HUDEP-2 (cell line): ENCODE results near the gene SMARCA5.
"Not testable (repeated sequence)": the region's sequence is repeated elsewhere in the genome, so short reads cannot be mapped to it uniquely, and the experiment has no call there.

Experiments used
- DNase-seq, 76 experiments: peaks; one replicate each; lab custom pipeline; 2025; ENCODE audit not compliant: unreplicated experiment in 76 of 76; lab: John Stamatoyannopoulos, UW

SMARCA5 gene, protein sequence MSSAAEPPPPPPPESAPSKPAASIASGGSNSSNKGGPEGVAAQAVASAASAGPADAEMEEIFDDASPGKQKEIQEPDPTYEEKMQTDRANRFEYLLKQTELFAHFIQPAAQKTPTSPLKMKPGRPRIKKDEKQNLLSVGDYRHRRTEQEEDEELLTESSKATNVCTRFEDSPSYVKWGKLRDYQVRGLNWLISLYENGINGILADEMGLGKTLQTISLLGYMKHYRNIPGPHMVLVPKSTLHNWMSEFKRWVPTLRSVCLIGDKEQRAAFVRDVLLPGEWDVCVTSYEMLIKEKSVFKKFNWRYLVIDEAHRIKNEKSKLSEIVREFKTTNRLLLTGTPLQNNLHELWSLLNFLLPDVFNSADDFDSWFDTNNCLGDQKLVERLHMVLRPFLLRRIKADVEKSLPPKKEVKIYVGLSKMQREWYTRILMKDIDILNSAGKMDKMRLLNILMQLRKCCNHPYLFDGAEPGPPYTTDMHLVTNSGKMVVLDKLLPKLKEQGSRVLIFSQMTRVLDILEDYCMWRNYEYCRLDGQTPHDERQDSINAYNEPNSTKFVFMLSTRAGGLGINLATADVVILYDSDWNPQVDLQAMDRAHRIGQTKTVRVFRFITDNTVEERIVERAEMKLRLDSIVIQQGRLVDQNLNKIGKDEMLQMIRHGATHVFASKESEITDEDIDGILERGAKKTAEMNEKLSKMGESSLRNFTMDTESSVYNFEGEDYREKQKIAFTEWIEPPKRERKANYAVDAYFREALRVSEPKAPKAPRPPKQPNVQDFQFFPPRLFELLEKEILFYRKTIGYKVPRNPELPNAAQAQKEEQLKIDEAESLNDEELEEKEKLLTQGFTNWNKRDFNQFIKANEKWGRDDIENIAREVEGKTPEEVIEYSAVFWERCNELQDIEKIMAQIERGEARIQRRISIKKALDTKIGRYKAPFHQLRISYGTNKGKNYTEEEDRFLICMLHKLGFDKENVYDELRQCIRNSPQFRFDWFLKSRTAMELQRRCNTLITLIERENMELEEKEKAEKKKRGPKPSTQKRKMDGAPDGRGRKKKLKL

GRCh38 chr4:143513314-143514168 lies at the start of gene SMARCA5:
Gene SMARCA5 (plus strand): TSS chr4:143513702. CDS start chr4:143513925, 223 bp downstream.
- DNase-seq = peak; percentile 35 to 98 (median 94)

DNA sequence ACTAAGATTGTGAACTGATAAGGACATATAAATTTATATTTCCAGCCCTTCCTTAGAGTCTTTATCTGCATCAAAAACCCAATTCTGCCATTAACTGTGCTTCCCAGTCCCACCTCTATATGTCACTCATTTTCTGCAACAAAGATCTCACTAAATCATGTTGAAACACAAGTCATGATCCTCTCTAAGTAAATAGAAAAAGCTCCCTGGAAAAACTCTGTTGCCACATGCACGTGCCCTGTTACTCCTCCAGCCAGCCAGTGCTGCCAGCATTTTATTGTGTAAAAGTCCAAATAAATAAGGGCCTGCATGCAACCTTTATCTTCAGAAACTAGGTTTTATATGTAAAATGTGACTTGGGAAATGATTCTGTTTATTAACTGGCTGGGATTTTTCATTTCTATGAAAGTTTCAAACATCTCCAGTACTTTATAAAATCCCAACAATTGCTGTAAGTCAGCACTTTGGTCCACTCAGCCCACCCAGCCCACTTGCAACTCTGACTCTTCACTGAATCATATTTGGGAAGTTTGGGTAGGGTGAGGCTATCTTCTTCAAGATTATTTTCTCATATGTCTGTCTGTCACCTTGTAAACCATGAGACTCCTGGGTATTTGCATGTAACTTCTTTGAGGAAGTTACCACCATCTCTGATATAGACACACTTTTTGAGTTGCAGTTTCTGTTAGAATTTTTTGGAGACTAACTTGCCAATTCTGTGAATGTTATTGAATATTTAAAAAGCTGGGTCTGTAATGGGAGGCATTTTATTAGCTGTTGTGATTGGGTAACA lies 40.0 kb upstream of the SMARCA5 start:
- no peak for DNase-seq

- no peak for DNase-seq
These were observed 36.0 kb upstream of the SMARCA5 start for GRCh38 chr4:143477487-143477886.

DNA sequence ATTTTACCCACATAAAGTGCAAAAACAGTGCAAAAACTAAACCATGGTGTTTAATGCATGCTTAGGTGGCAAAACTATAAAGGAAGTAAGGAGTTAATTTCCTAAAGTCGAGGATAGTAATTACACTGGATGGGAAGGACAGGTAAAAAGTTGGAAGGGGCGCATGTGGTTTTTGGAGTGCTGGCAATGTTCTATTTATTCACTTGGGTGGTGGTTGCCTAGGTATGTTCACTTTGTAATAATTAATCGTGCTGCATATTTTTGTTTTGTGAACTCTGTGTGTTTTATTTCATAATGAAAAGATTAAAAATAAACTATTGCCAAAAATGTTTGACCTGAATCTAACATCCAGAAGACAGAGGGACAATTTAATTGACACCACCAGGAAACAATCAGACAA lies 32.1 kb upstream of the SMARCA5 start:
- DNase-seq = no peak

GRCh38 chr4:143482840-143483239 lies 30.7 kb upstream of the SMARCA5 start:
- peak in 33 of 76 experiments; percentile 1 to 55 (median 12) for DNase-seq

GRCh38 chr4:143486314-143486713 lies 27.2 kb upstream of the SMARCA5 start:
- DNase-seq = no peak

- no peak for DNase-seq
These were observed 24.8 kb upstream of the SMARCA5 start for GRCh38 chr4:143488687-143489086.

DNA sequence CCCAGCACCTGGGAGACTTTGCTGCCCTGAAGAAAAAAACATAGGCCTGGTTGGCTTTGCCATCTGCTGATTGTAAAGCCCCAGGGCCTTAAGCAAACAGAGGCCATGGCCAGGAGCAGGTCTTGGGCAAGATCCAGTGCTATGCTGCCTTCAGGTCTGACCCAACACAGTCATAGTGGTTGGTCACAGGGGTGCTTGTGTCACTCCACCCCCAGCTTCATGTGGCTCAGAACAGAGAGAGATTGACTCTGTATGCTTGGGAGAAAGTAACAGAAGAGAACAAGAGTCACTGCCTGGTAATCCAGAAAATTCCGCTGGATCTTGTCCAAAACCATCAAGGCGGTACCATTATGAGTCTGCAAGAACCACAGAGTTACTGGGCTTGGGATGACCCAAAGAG lies 24.4 kb upstream of the SMARCA5 start:
- DNase-seq = no peak

- no peak for DNase-seq
These were observed 15.5 kb upstream of the SMARCA5 start for GRCh38 chr4:143498021-143498420.

- DNase-seq = no peak
These were observed 11.3 kb upstream of the SMARCA5 start for GRCh38 chr4:143502231-143502630.

GRCh38 chr4:143506031-143506430 lies 7.5 kb upstream of the SMARCA5 start:
- DNase-seq = no peak

- no peak for DNase-seq
These were observed 1.6 kb upstream of the SMARCA5 start for GRCh38 chr4:143511906-143512305.

DNA sequence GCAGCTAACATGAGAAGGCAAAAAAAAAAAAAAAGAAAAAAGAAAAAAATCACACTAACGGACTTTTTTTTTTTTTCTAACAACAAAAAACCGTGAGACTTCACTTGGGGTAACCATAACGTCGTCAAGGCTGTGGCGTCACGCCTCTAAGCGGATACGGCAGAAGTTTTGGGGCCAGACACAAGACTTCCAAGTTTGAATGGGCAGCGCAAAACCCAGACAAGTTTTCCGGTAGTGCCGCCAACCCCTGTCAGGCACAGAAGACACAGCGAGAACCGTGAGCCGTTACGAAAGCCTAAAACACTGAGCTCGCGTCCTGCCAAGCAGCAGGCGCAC lies 556 bp upstream of the SMARCA5 start:
- DNase-seq = peak in 8 of 76 experiments; percentile 51 to 82 (median 71)

GRCh38 chr4:143514169-143514495 lies 630 bp downstream of the SMARCA5 start:
- DNase-seq = peak in 1 of 76 experiments; percentile 36

DNA sequence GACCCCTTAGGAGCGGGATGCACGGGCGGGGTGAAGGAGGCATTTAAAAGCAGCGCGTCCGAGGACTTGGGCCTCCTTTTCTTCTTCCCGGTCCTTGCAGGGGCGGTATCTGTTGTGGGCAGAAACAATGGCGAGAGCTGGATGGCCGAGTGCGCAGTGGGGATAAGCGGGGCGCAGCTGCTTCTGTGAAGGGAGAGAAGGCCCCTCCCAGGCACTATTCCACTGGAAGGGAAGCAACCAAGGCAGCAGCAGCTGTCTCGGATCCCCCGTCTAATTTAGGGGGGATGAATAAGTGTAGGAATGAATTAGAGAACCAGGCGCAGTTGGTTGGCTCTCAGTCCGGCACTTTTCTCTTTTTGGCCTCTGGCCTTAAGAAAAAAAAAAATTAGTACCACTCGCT lies 995 bp downstream of the SMARCA5 start:
- DNase-seq = peak in 63 of 76 experiments; percentile 0 to 72 (median 38)

DNA sequence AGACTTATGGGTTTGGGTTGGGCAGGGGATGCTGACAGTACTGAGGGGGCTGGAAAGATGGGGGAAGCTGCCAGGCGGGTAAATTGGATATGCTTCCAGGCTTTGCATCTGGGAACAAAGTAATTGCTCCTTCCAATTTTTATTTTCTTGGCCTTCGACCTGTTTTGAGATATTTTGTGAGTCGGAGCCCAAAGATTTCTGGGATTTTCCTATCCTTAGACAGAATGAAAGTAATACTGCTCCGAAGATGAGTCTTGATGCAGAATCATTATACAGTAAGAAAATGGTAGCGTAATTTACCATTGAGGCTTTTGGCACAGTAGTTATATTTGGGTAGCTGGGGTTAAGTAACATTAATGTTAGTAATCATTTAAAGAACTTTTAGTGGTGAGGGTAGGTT lies 1.4 kb downstream of the SMARCA5 start:
- no peak for DNase-seq

DNA sequence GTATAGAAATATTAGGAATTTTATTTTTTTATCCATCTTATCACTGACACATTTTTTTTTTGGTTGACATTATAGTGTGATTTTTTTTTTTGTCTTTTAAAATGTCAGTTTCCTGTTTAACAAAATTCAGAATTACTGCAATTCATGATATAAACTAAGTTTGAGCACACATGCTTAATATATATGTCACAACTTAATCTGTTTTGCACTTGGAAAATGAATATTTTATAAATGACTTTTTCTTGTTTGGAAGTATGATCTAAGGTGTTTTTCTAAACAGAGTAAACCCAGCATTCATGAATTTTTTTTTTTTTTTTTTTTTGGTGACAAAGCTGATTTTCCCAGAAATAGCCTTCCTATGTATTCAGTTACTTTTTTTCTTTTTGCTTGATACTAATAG lies 2.4 kb downstream of the SMARCA5 start:
- no peak for DNase-seq

DNA sequence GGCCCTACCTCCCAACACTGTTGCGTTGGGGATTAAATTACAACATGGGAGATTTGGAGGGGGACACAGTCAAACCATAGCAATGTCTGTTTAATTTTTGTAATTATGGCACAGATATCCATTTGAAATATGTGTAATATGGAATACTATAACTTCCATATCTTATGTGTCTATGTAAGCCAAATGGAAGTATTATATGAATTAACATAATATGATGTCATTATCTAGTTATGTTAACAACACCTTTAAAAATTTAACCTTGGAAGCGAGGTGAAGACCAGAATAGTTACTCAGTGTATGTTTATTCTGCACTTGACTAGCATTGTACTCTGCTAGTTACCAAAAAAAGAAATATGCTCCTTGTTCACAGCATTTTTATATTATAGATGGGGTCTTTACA lies 4.3 kb downstream of the SMARCA5 start:
- DNase-seq = no peak

DNA sequence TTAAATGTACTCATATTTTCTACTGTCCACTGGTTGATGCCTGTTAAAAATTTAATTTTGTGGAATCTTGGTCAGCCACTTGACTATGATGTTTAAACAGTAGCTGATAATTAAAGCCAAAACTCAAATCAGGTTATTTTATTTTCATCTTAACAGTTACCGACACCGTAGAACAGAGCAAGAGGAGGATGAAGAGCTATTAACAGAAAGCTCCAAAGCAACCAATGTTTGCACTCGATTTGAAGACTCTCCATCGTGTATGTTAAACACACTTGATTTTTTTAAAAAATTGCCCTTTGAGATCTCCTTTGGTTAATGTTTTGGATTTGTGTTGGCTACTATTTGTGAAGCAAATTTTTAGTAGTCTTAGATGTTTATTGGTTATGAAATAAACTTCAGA lies 10.7 kb downstream of the SMARCA5 start:
- DNase-seq = no peak

- DNase-seq = not testable (repeated sequence)
These were observed 14.5 kb downstream of the SMARCA5 start for GRCh38 chr4:143528046-143528445.
